A549 (cell line): Measurements from ENCODE around the gene SAP30L. TPM values are rescaled to one million over a fixed set of nuclear protein-coding genes. Genes with fewer than 3 reads are reported as not detected.
A peak's percentile ranks its signal among the peaks of the same experiment; 100 is the strongest.

Experiments
- ATAC-seq, 2 experiments: fragments of 200-7000 bp in 1 of 2; fragments of >200 bp in 1 of 2; cut with Nextera tagmentation in 1 of 2; cut with Tn5 transposase in 1 of 2; 3 replicates each; pipeline versions ENCODE4 v1.8.0 to v1.9.1; 2018 to 2020; ENCODE audit warnings: mild to moderate bottlenecking in 1 of 2, moderate library complexity in 1 of 2
- CTCF ChIA-PET: fragments of 300-600 bp; sonication (Branson Sonifier 250); formaldehyde crosslinking; extraction: SDS; loops from one replicate; lab custom pipeline; 2021; ENCODE audit warnings: antibody characterized with exemption, inconsistent platforms; lab: Yijun Ruan, JAX
- POLR2A ChIA-PET: fragments of 350-600 bp; formaldehyde crosslinking; extraction: SDS; loops from one replicate; lab custom pipeline; 2021; ENCODE audit warnings: antibody characterized with exemption, inconsistent platforms; lab: Yijun Ruan, JAX
- DNase-seq, 2 experiments: peaks; one replicate each; pipeline versions ENCODE4 v3.0.0 to v3.0.0-alpha.2; 2011 to 2016; ENCODE audit warnings: low read depth in 1 of 2, low spot score in 1 of 2
- FAIRE-seq: peaks from 2 replicates; lab custom pipeline; 2011; peaks lifted over from hg19 to GRCh38; lab: Jason Lieb, UNC
- H3K27ac ChIP-seq, 2 experiments: fragments of >200 bp; sonication (Bioruptor Twin); formaldehyde crosslinking; 3 replicates each; pipeline ENCODE4 v1.5.1; 2016 to 2017
- H3K4me1 ChIP-seq: fragments of >200 bp; sonication (Bioruptor Twin); formaldehyde crosslinking; 3 replicates; pipeline ENCODE4 v1.6.1; 2016
- H3K4me2 ChIP-seq: fragments of >200 bp; sonication (Bioruptor Twin); formaldehyde crosslinking; 3 replicates; pipeline ENCODE4 v1.6.1; 2016
- H3K4me3 ChIP-seq: fragments of >200 bp; sonication (Bioruptor Twin); formaldehyde crosslinking; 3 replicates; pipeline ENCODE4 v1.5.1; 2016
- H3K9me3 ChIP-seq: fragments of >200 bp; sonication (Bioruptor Twin); formaldehyde crosslinking; 3 replicates; pipeline ENCODE4 v1.6.1; 2016
- CBX2 ChIP-seq: fragments of 200-600 bp; sonication (generic); IDR thresholded peaks from 2 replicates; pipeline ENCODE4 v1.6.1; 2016; ENCODE audit warnings: low read depth, mild to moderate bottlenecking, borderline replicate concordance
- CEBPB ChIP-seq, 2 experiments: fragments of >200 bp in 1 of 2; sonication (Bioruptor Twin) in 1 of 2; formaldehyde crosslinking in 1 of 2; IDR thresholded peaks; 2 replicates each; pipeline ENCODE4 v1.6.1; 2012 to 2016
- CTCF ChIP-seq: fragments of >200 bp; sonication (Bioruptor Twin); formaldehyde crosslinking; IDR thresholded peaks from 3 replicates; pipeline ENCODE4 v1.5.1; 2016
- EP300 ChIP-seq, 2 experiments: fragments of >200 bp; sonication (Bioruptor Twin); formaldehyde crosslinking; IDR thresholded peaks; 2 replicates in 1 of 2; 3 replicates in 1 of 2; pipeline ENCODE4 v1.6.1; 2016 to 2017
- ESRRA ChIP-seq: fragments of 150-350 bp; IDR thresholded peaks from 2 replicates; pipeline ENCODE4 v1.6.1; 2014; ENCODE audit warnings: mild to moderate bottlenecking, low read length, borderline replicate concordance
- FOSL2 ChIP-seq, 2 experiments: fragments of 450-650 bp in 1 of 2; fragments of >200 bp in 1 of 2; sonication (Bioruptor Twin) in 1 of 2; formaldehyde crosslinking; IDR thresholded peaks; 2 replicates each; pipeline versions ENCODE4 v1.5.0 to v1.6.1; 2016 to 2020; ENCODE audit warnings: mild to moderate bottlenecking in 1 of 2, moderate library complexity in 1 of 2
- FOXS1 ChIP-seq: fragments of 250-450 bp; sonication (Bioruptor Pico); IDR thresholded peaks from 2 replicates; pipeline ENCODE4 v1.5.0; 2020; ENCODE audit warnings: mild to moderate bottlenecking, moderate library complexity
- HDAC2 ChIP-seq: fragments of 200-600 bp; sonication (generic); IDR thresholded peaks from 2 replicates; pipeline ENCODE4 v1.6.1; 2016
- HEYL ChIP-seq: fragments of 250-450 bp; sonication (Bioruptor Pico); IDR thresholded peaks from 2 replicates; pipeline ENCODE4 v1.8.0; 2021; ENCODE audit warnings: mild to moderate bottlenecking, moderate library complexity
- JUNB ChIP-seq: fragments of >200 bp; sonication (Bioruptor Twin); formaldehyde crosslinking; IDR thresholded peaks from 2 replicates; pipeline ENCODE4 v1.6.1; 2016
- MAFK ChIP-seq: fragments of 450-650 bp; IDR thresholded peaks from 2 replicates; pipeline ENCODE4 v1.6.1; 2014; ENCODE audit not compliant: partially characterized antibody
- NR3C1 ChIP-seq: fragments of >200 bp; sonication (Bioruptor Twin); formaldehyde crosslinking; IDR thresholded peaks from 3 replicates; pipeline ENCODE4 v1.6.1; 2017
- PBX3 ChIP-seq: IDR thresholded peaks from 2 replicates; pipeline ENCODE4 v1.6.1; 2012
- POLR2A ChIP-seq: IDR thresholded peaks from 2 replicates; pipeline ENCODE4 v1.6.1; 2012; ENCODE audit warnings: mild to moderate bottlenecking, low read length
- POLR2AphosphoS2 ChIP-seq: conservative IDR thresholded peaks from 2 replicates; pipeline ENCODE4 v1.6.1; 2012; ENCODE audit warnings: low read length, improper control_type of control experiment, inconsistent platforms
- RAD21 ChIP-seq, 2 experiments: fragments of >200 bp in 1 of 2; sonication (Bioruptor Twin) in 1 of 2; formaldehyde crosslinking in 1 of 2; IDR thresholded peaks in 1 of 2; conservative IDR thresholded peaks in 1 of 2; 2 replicates in 1 of 2; 3 replicates in 1 of 2; pipeline ENCODE4 v1.6.1; 2012 to 2018; ENCODE audit warnings: inconsistent platforms in 1 of 2
- RFX5 ChIP-seq: fragments of 450-650 bp; IDR thresholded peaks from 2 replicates; pipeline ENCODE4 v1.7.1; 2014; ENCODE audit warnings: antibody characterized with exemption, mild to moderate bottlenecking, moderate library complexity
- RNF2 ChIP-seq: fragments of 200-600 bp; sonication (generic); IDR thresholded peaks from 2 replicates; pipeline ENCODE4 v1.6.1; 2016; ENCODE audit warnings: low read depth, mild to moderate bottlenecking, antibody characterized with exemption, moderate library complexity, borderline replicate concordance
- SMC3 ChIP-seq: fragments of >200 bp; sonication (Bioruptor Twin); formaldehyde crosslinking; IDR thresholded peaks from 3 replicates; pipeline ENCODE4 v1.6.1; 2018; ENCODE audit warnings: inconsistent platforms
- SREBF2 ChIP-seq: fragments of 450-650 bp; IDR thresholded peaks from 2 replicates; pipeline ENCODE4 v1.6.1; 2014; ENCODE audit warnings: mild to moderate bottlenecking, moderate library complexity
- ZC3H11A ChIP-seq: fragments of 450-650 bp; IDR thresholded peaks from 2 replicates; pipeline ENCODE4 v1.6.1; 2014; ENCODE audit warnings: antibody characterized with exemption, mild to moderate bottlenecking
- ZSCAN20 ChIP-seq: fragments of 250-450 bp; sonication (Bioruptor Pico); IDR thresholded peaks from 2 replicates; pipeline ENCODE4 v1.8.0; 2022; ENCODE audit warnings: mild to moderate bottlenecking, moderate library complexity
- WGBS: methylation state at CpG from one replicate; pipeline ENCODE4 v1.1.6; 2017; ENCODE audit errors: missing lambda C conversion rate; 5-methylcytosine and 5-hydroxymethylcytosine counted together
- polyA plus RNA-seq, 4 experiments: library from polyadenylated mRNA; depleted of rRNA in 3 of 4; stranded (reverse); fragments of >200 nt; fragmentation: RNase III in 1 of 4; extraction: RNeasy Plus Mini Kit Qiagen cat#74134 plus additional on column Dnase treatment in 1 of 4; gene quantifications; 2 replicates in 3 of 4; 3 replicates in 1 of 4; pipeline ENCODE4 v1.2.3, GENCODE V29; 2011 to 2017

The SAP30L gene
- polyA plus RNA-seq, 2 of the 4 experiments (the other 2 are of a cell fraction), result 24.9 to 50.3 TPM

GRCh38 chr5:154461531-154461930, 15.7 kb downstream of the SAP30L start:
- CTCF ChIA-PET, result interaction anchor here (0.6 to 19.7 kb wide), 16 partner anchors 9 to 491 kb away, joined by 3 to 304 read pairs (median 4); no protein-coding TSS in a partner anchor
- 58% methylated on average over 6 of the region's 6 CpGs for WGBS
- POLR2A ChIA-PET, result no interaction called here
- peak in 1 of 2 experiments; percentile 40 for DNase-seq
- FAIRE-seq, result no peak
- Histone ChIP-seq H3K27ac (no peak overlapping the region), H3K4me3 (no peak overlapping the region), H3K9me3 (no peaks in the 10 kb centered on the region), H3K4me2 (no peak overlapping the region), H3K4me1 (peaks cover 19% of the 10 kb centered on the region)
- ATAC-seq, result peak; percentile 82 to 86
- TF ChIP-seq EP300 (IDR thresholded peaks at IDR 0.05), result no peak
- peak; percentile 21 to 45; a peak in 2 of 5 replicates for TF ChIP-seq RAD21 (conservative IDR thresholded peaks at IDR 0.05 in 1 of 2, IDR thresholded peaks at IDR 0.05 in 1 of 2)
- peak; percentile 24; the same call in 2 of the 3 replicates for TF ChIP-seq CTCF

GRCh38 chr5:154464438-154464837, 18.6 kb downstream of the SAP30L start:
- no peak overlapping the region for H3K4me2 ChIP-seq
- H3K27ac ChIP-seq, result no peak overlapping the region
- H3K9me3 ChIP-seq, result no peaks in the 10 kb centered on the region
- no peak for ATAC-seq
- no peak for DNase-seq
- H3K4me1 ChIP-seq, result peaks cover 19% of the 10 kb centered on the region
- POLR2A ChIA-PET, result no interaction called here
- CTCF ChIA-PET, result interaction anchor here (0.7 to 19.7 kb wide), 6 partner anchors 55 to 499 kb away, joined by 3 to 304 read pairs (median 10); no protein-coding TSS in a partner anchor
- 25% methylated on average over 1 of the region's 1 CpG for WGBS
- no peak for FAIRE-seq
- TF ChIP-seq HEYL (CRISPR knock-in tag), result no peak
- no peak for TF ChIP-seq RNF2
- TF ChIP-seq EP300 (IDR thresholded peaks at IDR 0.05), result no peak
- no peak for TF ChIP-seq MAFK
- no peak for TF ChIP-seq NR3C1
- no peak for TF ChIP-seq SREBF2
- no peak for TF ChIP-seq RFX5
- TF ChIP-seq ZSCAN20 (CRISPR knock-in tag), result no peak
- no peak for TF ChIP-seq HDAC2
- TF ChIP-seq CTCF, result no peak
- TF ChIP-seq CBX2, result no peak
- TF ChIP-seq POLR2A, result no peak
- TF ChIP-seq SMC3, result no peak
- no peak for TF ChIP-seq PBX3
- no peak for TF ChIP-seq ZC3H11A
- TF ChIP-seq FOSL2 (IDR thresholded peaks at IDR 0.05), result no peak
- no peak for TF ChIP-seq FOSL2 (CRISPR knock-in tag; IDR thresholded peaks at IDR 0.05)
- no peak for TF ChIP-seq FOXS1
- no peak for TF ChIP-seq POLR2AphosphoS2
- H3K4me3 ChIP-seq, result no peak overlapping the region

- POLR2A ChIA-PET, result no interaction called here
- H3K4me1 ChIP-seq, result peaks cover 19% of the 10 kb centered on the region
- ATAC-seq (no peak), DNase-seq (peak in 1 of 2 experiments; percentile 51), FAIRE-seq (no peak)
- TF ChIP-seq FOSL2 (IDR thresholded peaks at IDR 0.05) (no peak), FOSL2 (CRISPR knock-in tag; IDR thresholded peaks at IDR 0.05) (peak; percentile 59), JUNB (peak; percentile 40; the same call in 1 of the 2 replicates), CEBPB (IDR thresholded peaks at IDR 0.05) (peak; percentile 89), SMC3 (no peak), ESRRA (peak; percentile 89), CTCF (no peak)
- H3K9me3 ChIP-seq, result no peaks in the 10 kb centered on the region
- no peak overlapping the region for H3K27ac ChIP-seq
- no peak overlapping the region for H3K4me3 ChIP-seq
- CTCF ChIA-PET, result interaction anchor here (1.2 to 19.7 kb wide), 7 partner anchors 16 to 500 kb away, joined by 3 to 304 read pairs (median 24); no protein-coding TSS in a partner anchor
- WGBS, result 38% methylated on average over 6 of the region's 6 CpGs
- H3K4me2 ChIP-seq, result peak overlapping the region; percentile 6; the same call in 1 of the 3 replicates
Measured at GRCh38 chr5:154465169-154465568, 19.4 kb downstream of the SAP30L start.
